Islet of Langerhans (tissue), 1 donor: ENCODE results near the gene TNFAIP8L3.

Experiments used
- FAIRE-seq: peaks from one replicate; lab custom pipeline; 2011; peaks lifted over from hg19 to GRCh38; lab: Jason Lieb, UNC

Gene TNFAIP8L3

GRCh38 chr15:51114437-51115119, 19.9 kb upstream of the TNFAIP8L3 start:
- FAIRE-seq, result no peak

GRCh38 chr15:51112078-51112477, 17.4 kb upstream of the TNFAIP8L3 start:
- FAIRE-seq, result no peak

- FAIRE-seq, result no peak
Observed at GRCh38 chr15:51111061-51111460, 16.4 kb upstream of the TNFAIP8L3 start.

- FAIRE-seq, result no peak
Observed at GRCh38 chr15:51110171-51110570, 15.5 kb upstream of the TNFAIP8L3 start.

- FAIRE-seq, result no peak
Observed at GRCh38 chr15:51108933-51109550, 14.3 kb upstream of the TNFAIP8L3 start.

- FAIRE-seq, result no peak
Observed at GRCh38 chr15:51107612-51108011, 12.9 kb upstream of the TNFAIP8L3 start.

- no peak for FAIRE-seq
Observed at GRCh38 chr15:51106481-51106880, 11.8 kb upstream of the TNFAIP8L3 start.

GRCh38 chr15:51105430-51106016, 10.8 kb upstream of the TNFAIP8L3 start:
- FAIRE-seq, result no peak

GRCh38 chr15:51104512-51104911, 9.8 kb upstream of the TNFAIP8L3 start:
- no peak for FAIRE-seq

- FAIRE-seq, result no peak
Observed at GRCh38 chr15:51103330-51103729, 8.6 kb upstream of the TNFAIP8L3 start.

- no peak for FAIRE-seq
Observed at GRCh38 chr15:51100785-51101489, 6.2 kb upstream of the TNFAIP8L3 start.

GRCh38 chr15:51099185-51099584, 4.5 kb upstream of the TNFAIP8L3 start:
- FAIRE-seq, result no peak

- FAIRE-seq, result no peak
Observed at GRCh38 chr15:51098331-51098619, 3.6 kb upstream of the TNFAIP8L3 start.

GRCh38 chr15:51097553-51098330, 3.0 kb upstream of the TNFAIP8L3 start:
- no peak for FAIRE-seq

GRCh38 chr15:51096976-51097375, 2.3 kb upstream of the TNFAIP8L3 start:
- FAIRE-seq, result no peak

- FAIRE-seq, result no peak
Observed at GRCh38 chr15:51095681-51096331, 1.1 kb upstream of the TNFAIP8L3 start.

GRCh38 chr15:51093839-51094605, 684 bp downstream of the TNFAIP8L3 start:
- FAIRE-seq, result no peak

GRCh38 chr15:51093488-51093838, 1.2 kb downstream of the TNFAIP8L3 start:
- no peak for FAIRE-seq

- FAIRE-seq, result no peak
Observed at GRCh38 chr15:51092480-51093040, 2.1 kb downstream of the TNFAIP8L3 start.

- FAIRE-seq, result no peak
Observed at GRCh38 chr15:51090753-51091152, 4.0 kb downstream of the TNFAIP8L3 start.
